ENCODE data around the gene HOXA5.

Gene HOXA5

DNA sequence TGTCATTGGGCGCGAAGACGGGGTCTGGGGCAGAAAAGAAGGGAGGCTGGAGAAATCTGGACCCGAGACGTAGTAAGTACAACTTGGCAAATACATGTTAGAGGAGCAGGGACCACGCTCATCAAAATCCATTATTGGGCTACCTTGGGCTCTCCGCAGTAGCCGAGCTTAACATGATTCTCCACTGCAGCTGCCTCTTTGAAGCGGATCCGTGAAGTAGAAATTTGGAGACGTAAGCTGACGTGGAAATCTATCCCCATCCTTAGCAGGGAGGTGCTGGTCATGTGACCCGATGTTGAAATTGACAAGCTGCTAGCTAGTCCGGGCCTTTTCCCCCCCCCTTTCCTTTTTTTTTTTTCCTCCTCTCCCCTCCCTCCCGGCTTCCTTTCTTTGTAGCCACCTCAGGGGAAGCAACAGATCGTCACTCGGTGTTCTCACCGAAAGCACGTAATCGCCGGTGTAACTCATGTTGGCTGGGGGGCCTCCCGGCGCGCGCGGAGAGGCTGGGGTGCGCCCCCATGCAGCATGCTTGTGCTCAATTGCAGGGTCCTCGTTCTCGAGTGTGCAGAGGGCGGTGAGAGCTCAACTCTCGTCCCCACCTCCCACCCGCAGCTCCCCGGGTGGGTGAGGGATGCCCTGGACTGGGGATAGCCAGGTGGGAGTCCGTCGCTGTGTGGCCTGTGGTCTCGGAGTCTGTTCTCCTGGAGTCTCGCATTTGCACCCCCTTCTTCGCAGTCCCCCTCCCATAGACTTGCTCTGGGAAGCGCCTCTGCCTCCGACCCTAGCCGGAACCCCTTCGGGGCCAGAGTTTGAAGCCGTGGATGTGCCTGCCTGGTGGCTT lies 41.8 kb upstream of the HOXA5 start, which contains the start of gene HOXA11:
Gene HOXA11, minus strand, starts transcription at position 220 of the 841 bp plus-strand sequence. Its CDS starts 88 bp downstream, at position 132.
- H3K36me3 ChIP-seq (ENCODE audit: control insufficient read depth in 4 of 4, insufficient read depth in 4 of 4, low read length in 3 of 4): no peaks in the 10 kb centered on the region
- peak in 2 of 3 donors; percentile 59 to 64 for DNase-seq
- H3K4me1 ChIP-seq (ENCODE audit: control extremely low read depth in 1 of 4, control insufficient read depth in 4 of 4, insufficient read depth in 4 of 4, low read length in 3 of 4): peaks cover 0 to 62% (median 53%) of the 10 kb centered on the region in 4 experiments
- 2% methylated on average over 39 of the region's 43 CpGs for WGBS (ENCODE audit: insufficient coverage)
- ChIA-PET CTCF (interaction anchor here (0.6 to 5.4 kb wide), 8 partner anchors 9 to 38 kb away, joined by 3 to 44 read pairs (median 4); partner anchors contain the start of gene HOXA10), POLR2A (interaction anchor here (0.6 kb wide), 2 partner anchors 19 to 1019 kb away, joined by 3 read pairs; no protein-coding TSS in a partner anchor)
- H3K27ac ChIP-seq (ENCODE audit: insufficient read depth in 1 of 2, low read depth in 1 of 2, low read length in 2 of 2, poor library complexity in 1 of 2, severe bottlenecking in 2 of 2): no peak within 1 kb of the TSS
- peak within 1 kb of the TSS; percentile 8 to 75 (median 57) for H3K4me3 ChIP-seq (ENCODE audit: control insufficient read depth in 1 of 7, extremely low read depth in 1 of 7, insufficient read depth in 4 of 7, low read depth in 2 of 7, low read length in 6 of 7)
- peaks cover 19 to 98% (median 66%) of the 10 kb centered on the region in 5 experiments for H3K27me3 ChIP-seq (replicated peaks in 2 of 5; ENCODE audit: control insufficient read depth in 4 of 5, insufficient read depth in 5 of 5, low read length in 4 of 5)
- peaks cover 0 to 2% (median 0%) of the 10 kb centered on the region in 5 experiments for H3K9me3 ChIP-seq (ENCODE audit: control extremely low read depth in 1 of 5, control insufficient read depth in 4 of 5, insufficient read depth in 2 of 5, low read depth in 1 of 5, low read length in 4 of 5)

GRCh38 chr7:27184337-27185012 lies 41.0 kb upstream of the HOXA5 start:
- WGBS (ENCODE audit: insufficient coverage): 2% methylated on average over 47 of the region's 72 CpGs
- peaks cover 17 to 98% (median 63%) of the 10 kb centered on the region in 5 experiments for H3K27me3 ChIP-seq (replicated peaks in 2 of 5; ENCODE audit: control insufficient read depth in 4 of 5, insufficient read depth in 5 of 5, low read length in 4 of 5)
- POLR2A ChIA-PET: interaction anchor here (0.6 kb wide), 1 partner anchor 1018 kb away, joined by 3 read pairs; no protein-coding TSS in a partner anchor

DNA sequence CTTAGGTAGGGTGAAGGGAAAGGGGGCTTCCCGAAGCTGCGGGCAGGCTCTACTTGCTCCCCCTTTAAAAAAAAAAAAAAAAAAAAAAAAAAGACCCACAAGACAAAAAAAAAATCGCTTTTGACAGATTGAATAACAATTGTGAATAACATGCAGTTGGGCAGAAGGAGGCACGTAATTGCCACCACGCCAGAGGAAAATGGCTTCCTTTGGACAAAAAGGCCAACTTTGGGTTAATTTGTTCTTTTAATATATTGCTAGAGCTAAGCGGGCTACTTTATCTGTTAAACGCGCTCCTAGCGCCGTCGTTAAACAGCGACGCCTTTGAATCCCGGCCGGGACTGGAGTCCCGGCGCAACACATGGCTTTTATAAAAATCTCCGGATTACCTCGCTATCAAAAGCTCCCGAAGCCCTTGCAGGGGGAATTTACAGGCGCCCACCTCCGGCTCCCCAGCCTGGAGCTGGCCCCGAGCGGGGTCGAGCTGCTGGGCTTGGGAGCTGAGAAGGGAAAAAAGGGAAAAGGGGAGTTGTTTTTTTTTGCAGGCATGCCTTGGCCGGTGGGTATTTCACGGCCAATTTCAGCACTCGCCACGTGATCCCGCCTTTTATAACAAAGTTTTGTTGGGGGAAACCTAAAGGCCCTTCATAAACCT lies 40.3 kb upstream of the HOXA5 start:
- Histone ChIP-seq H3K36me3 (ENCODE audit: control insufficient read depth in 4 of 4, insufficient read depth in 4 of 4, low read length in 3 of 4) (no peaks in the 10 kb centered on the region), H3K27ac (ENCODE audit: insufficient read depth in 1 of 2, low read depth in 1 of 2, low read length in 2 of 2, poor library complexity in 1 of 2, severe bottlenecking in 2 of 2) (no peak overlapping the region), H3K9me3 (ENCODE audit: control extremely low read depth in 1 of 5, control insufficient read depth in 4 of 5, insufficient read depth in 2 of 5, low read depth in 1 of 5, low read length in 4 of 5) (peaks cover 0 to 2% (median 0%) of the 10 kb centered on the region in 5 experiments), H3K4me1 (ENCODE audit: control extremely low read depth in 1 of 4, control insufficient read depth in 4 of 4, insufficient read depth in 4 of 4, low read length in 3 of 4) (peaks cover 0 to 60% (median 51%) of the 10 kb centered on the region in 4 experiments), H3K27me3 (replicated peaks in 2 of 5; ENCODE audit: control insufficient read depth in 4 of 5, insufficient read depth in 5 of 5, low read length in 4 of 5) (peaks cover 17 to 92% (median 57%) of the 10 kb centered on the region in 5 experiments), H3K4me3 (ENCODE audit: control insufficient read depth in 1 of 7, extremely low read depth in 1 of 7, insufficient read depth in 4 of 7, low read depth in 2 of 7, low read length in 6 of 7) (peak overlapping the region in 6 of 7 experiments; percentile 15 to 75 (median 62))
- peak in 1 of 3 donors; percentile 57 for DNase-seq
- under 1% methylated on average over 23 of the region's 30 CpGs for WGBS (ENCODE audit: insufficient coverage)
- ChIA-PET CTCF (interaction anchor here (0.7 to 2.2 kb wide), 5 partner anchors 9 to 16 kb away, joined by 3 to 5 read pairs (median 3); no protein-coding TSS in a partner anchor), POLR2A (no interaction called here)

More at GRCh38 chr7:27184337-27185012, 41.0 kb upstream of the HOXA5 start:
- peaks cover 0 to 2% (median 0%) of the 10 kb centered on the region in 5 experiments for H3K9me3 ChIP-seq (ENCODE audit: control extremely low read depth in 1 of 5, control insufficient read depth in 4 of 5, insufficient read depth in 2 of 5, low read depth in 1 of 5, low read length in 4 of 5)
- DNase-seq: peak in 1 of 3 donors; percentile 66
- H3K4me3 ChIP-seq (ENCODE audit: control insufficient read depth in 1 of 7, extremely low read depth in 1 of 7, insufficient read depth in 4 of 7, low read depth in 2 of 7, low read length in 6 of 7): peak overlapping the region; percentile 8 to 75 (median 57)
- peaks cover 0 to 64% (median 55%) of the 10 kb centered on the region in 4 experiments for H3K4me1 ChIP-seq (ENCODE audit: control extremely low read depth in 1 of 4, control insufficient read depth in 4 of 4, insufficient read depth in 4 of 4, low read length in 3 of 4)
- H3K27ac ChIP-seq (ENCODE audit: insufficient read depth in 1 of 2, low read depth in 1 of 2, low read length in 2 of 2, poor library complexity in 1 of 2, severe bottlenecking in 2 of 2): no peak overlapping the region
- CTCF ChIA-PET: interaction anchor here (2.2 to 2.6 kb wide), 2 partner anchors 17 to 25 kb away, joined by 5 to 7 read pairs; no protein-coding TSS in a partner anchor
- H3K36me3 ChIP-seq (ENCODE audit: control insufficient read depth in 4 of 4, insufficient read depth in 4 of 4, low read length in 3 of 4): no peaks in the 10 kb centered on the region

GRCh38 chr7:27182861-27183681 lies 39.6 kb upstream of the HOXA5 start:
- H3K27me3 ChIP-seq (replicated peaks in 2 of 5; ENCODE audit: control insufficient read depth in 4 of 5, insufficient read depth in 5 of 5, low read length in 4 of 5): peaks cover 17 to 88% (median 53%) of the 10 kb centered on the region in 5 experiments
- peaks cover 0 to 52% (median 43%) of the 10 kb centered on the region in 4 experiments for H3K4me1 ChIP-seq (ENCODE audit: control extremely low read depth in 1 of 4, control insufficient read depth in 4 of 4, insufficient read depth in 4 of 4, low read length in 3 of 4)
- ChIA-PET CTCF (interaction anchor here (0.7 to 1.9 kb wide), 8 partner anchors 7 to 26 kb away, joined by 3 to 7 read pairs (median 3); partner anchors contain the start of gene HOXA7), POLR2A (interaction anchor here (0.9 to 1.2 kb wide), 2 partner anchors 15 to 327 kb away, joined by 3 to 4 read pairs; no protein-coding TSS in a partner anchor)
- peak overlapping the region in 4 of 7 experiments; percentile 11 to 75 (median 67) for H3K4me3 ChIP-seq (ENCODE audit: control insufficient read depth in 1 of 7, extremely low read depth in 1 of 7, insufficient read depth in 4 of 7, low read depth in 2 of 7, low read length in 6 of 7)
- DNase-seq: peak in 1 of 3 donors; percentile 33
- H3K9me3 ChIP-seq (ENCODE audit: control extremely low read depth in 1 of 5, control insufficient read depth in 4 of 5, insufficient read depth in 2 of 5, low read depth in 1 of 5, low read length in 4 of 5): peaks cover 0 to 2% (median 0%) of the 10 kb centered on the region in 5 experiments
- 22% methylated on average over 22 of the region's 39 CpGs for WGBS (ENCODE audit: insufficient coverage)
- H3K36me3 ChIP-seq (ENCODE audit: control insufficient read depth in 4 of 4, insufficient read depth in 4 of 4, low read length in 3 of 4): no peaks in the 10 kb centered on the region
- no peak overlapping the region for H3K27ac ChIP-seq (ENCODE audit: insufficient read depth in 1 of 2, low read depth in 1 of 2, low read length in 2 of 2, poor library complexity in 1 of 2, severe bottlenecking in 2 of 2)

- peaks cover 15 to 86% (median 47%) of the 10 kb centered on the region in 5 experiments for H3K27me3 ChIP-seq (replicated peaks in 2 of 5; ENCODE audit: control insufficient read depth in 4 of 5, insufficient read depth in 5 of 5, low read length in 4 of 5)
- WGBS (ENCODE audit: insufficient coverage): 64% methylated on average over 4 of the region's 4 CpGs
- no peak overlapping the region for H3K4me3 ChIP-seq (ENCODE audit: control insufficient read depth in 1 of 7, extremely low read depth in 1 of 7, insufficient read depth in 4 of 7, low read depth in 2 of 7, low read length in 6 of 7)
- H3K9me3 ChIP-seq (ENCODE audit: control extremely low read depth in 1 of 5, control insufficient read depth in 4 of 5, insufficient read depth in 2 of 5, low read depth in 1 of 5, low read length in 4 of 5): peaks cover 0 to 2% (median 0%) of the 10 kb centered on the region in 5 experiments
- ChIA-PET POLR2A (interaction anchor here (0.9 to 1.2 kb wide), 2 partner anchors 14 to 326 kb away, joined by 3 to 4 read pairs; no protein-coding TSS in a partner anchor), CTCF (interaction anchor here (0.7 to 1.9 kb wide), 7 partner anchors 8 to 25 kb away, joined by 3 to 7 read pairs (median 3); partner anchors contain the start of gene HOXA7)
- H3K27ac ChIP-seq (ENCODE audit: insufficient read depth in 1 of 2, low read depth in 1 of 2, low read length in 2 of 2, poor library complexity in 1 of 2, severe bottlenecking in 2 of 2): no peak overlapping the region
- DNase-seq: no peak
- H3K36me3 ChIP-seq (ENCODE audit: control insufficient read depth in 4 of 4, insufficient read depth in 4 of 4, low read length in 3 of 4): no peaks in the 10 kb centered on the region
- peaks cover 0 to 45% (median 37%) of the 10 kb centered on the region in 4 experiments for H3K4me1 ChIP-seq (ENCODE audit: control extremely low read depth in 1 of 4, control insufficient read depth in 4 of 4, insufficient read depth in 4 of 4, low read length in 3 of 4)
These were observed 38.9 kb upstream of the HOXA5 start for GRCh38 chr7:27182285-27182841.
